ENCODE results near the gene KLB. TPM values are rescaled to one million over a fixed set of nuclear protein-coding genes. Genes with fewer than 3 reads are reported as not detected.

The KLB gene
- total and polyA plus RNA-seq, 2 of the 4 experiments (the other 2 are of a cell fraction), result not detected

DNA sequence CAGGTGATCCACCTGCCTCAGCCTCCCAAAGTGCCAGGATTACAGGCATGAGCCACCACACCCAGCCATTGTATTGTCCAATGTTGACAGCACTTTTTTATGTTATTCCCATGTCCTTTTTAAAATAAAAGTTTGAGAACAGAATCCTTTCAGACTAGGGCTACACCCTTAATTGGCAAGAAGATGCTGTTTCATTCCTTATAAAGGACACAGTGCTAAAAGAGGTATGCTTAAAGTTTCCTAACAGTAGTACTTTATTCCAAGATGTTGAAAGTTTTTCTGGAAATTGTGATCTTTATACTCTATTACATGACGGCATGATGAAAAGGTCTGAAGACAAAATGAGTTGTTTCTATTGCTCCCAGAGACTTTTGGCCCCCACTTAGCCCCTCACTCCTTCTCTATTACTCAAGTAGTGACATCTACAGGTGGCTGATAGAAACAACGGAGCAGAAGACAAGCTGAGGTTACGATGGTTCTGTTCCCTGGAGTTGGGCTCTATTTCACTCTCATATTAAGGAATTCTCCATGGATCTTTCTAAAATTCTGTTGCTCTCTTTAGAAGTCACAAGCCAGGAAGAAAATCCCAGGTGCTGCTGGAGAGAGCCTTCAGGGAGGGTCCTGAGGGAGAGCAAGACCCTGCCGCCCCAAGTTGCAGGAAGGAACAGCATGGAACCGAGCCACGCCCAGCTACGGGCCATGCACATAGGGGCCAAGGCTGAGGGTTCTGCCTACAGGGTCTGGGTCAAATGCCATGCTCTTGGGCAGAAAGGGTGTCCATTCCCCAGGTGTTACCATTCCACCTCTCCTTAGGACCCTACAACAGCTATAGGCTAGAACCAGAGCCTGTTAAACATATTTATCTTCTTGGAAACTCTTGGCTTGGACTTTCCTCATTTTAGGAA lies 29.2 kb downstream of the KLB start:
- TF ChIP-seq, protein P1, sequence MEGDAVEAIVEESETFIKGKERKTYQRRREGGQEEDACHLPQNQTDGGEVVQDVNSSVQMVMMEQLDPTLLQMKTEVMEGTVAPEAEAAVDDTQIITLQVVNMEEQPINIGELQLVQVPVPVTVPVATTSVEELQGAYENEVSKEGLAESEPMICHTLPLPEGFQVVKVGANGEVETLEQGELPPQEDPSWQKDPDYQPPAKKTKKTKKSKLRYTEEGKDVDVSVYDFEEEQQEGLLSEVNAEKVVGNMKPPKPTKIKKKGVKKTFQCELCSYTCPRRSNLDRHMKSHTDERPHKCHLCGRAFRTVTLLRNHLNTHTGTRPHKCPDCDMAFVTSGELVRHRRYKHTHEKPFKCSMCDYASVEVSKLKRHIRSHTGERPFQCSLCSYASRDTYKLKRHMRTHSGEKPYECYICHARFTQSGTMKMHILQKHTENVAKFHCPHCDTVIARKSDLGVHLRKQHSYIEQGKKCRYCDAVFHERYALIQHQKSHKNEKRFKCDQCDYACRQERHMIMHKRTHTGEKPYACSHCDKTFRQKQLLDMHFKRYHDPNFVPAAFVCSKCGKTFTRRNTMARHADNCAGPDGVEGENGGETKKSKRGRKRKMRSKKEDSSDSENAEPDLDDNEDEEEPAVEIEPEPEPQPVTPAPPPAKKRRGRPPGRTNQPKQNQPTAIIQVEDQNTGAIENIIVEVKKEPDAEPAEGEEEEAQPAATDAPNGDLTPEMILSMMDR (conservative IDR thresholded peaks at IDR 0.05; ENCODE audit: low read depth, low read length), result 0 out of 2 replicates have a peak, but pooled peaks have one; percentile 5
- TF ChIP-seq RCOR1 (IDR thresholded peaks at IDR 0.05; ENCODE audit: insufficient replicate concordance, low read length), result no peak
- H3K4me2 ChIP-seq (ENCODE audit: low read depth, low read length), result no peak overlapping the region
- no peak overlapping the region for H3K27ac ChIP-seq (ENCODE audit: insufficient read depth, low read length)
- H3K79me1 ChIP-seq (ENCODE audit: low read depth in 1 of 2, low read length in 2 of 2), result no peaks in the 10 kb centered on the region
- no TSS peak for BruUV-seq (replicated peaks)
- intact Hi-C loops (cut with micrococcal nuclease) (no loop called here), dilution Hi-C loops (cut with HindIII; ENCODE audit: low sequenced_read_pairs, unreplicated experiment) (no loop called here), in situ Hi-C loops (cut with MboI; ENCODE audit: low sequenced_read_pairs) (no loop called here)
- peaks cover 15% of the 10 kb centered on the region for H3K27me3 ChIP-seq (ENCODE audit: control insufficient read depth, insufficient read depth, low read length)
- no peak overlapping the region for H2BK120ac ChIP-seq (ENCODE audit: low read depth, low read length)
- ChIA-PET CTCF (interaction anchor here (1.0 kb wide), 2 partner anchors 18 to 342 kb away, joined by 3 to 4 read pairs; no protein-coding TSS in a partner anchor), POLR2A (ENCODE audit: unreplicated experiment) (no interaction called here)
- no peaks in the 10 kb centered on the region for H3K9me1 ChIP-seq (ENCODE audit: insufficient read depth, low read length)
- no peak overlapping the region for H3K9ac ChIP-seq (ENCODE audit: low read depth, low read length)
- no peak overlapping the region for H3K4ac ChIP-seq (ENCODE audit: low read depth, low read length)
- no peaks in the 10 kb centered on the region for H3K9me3 ChIP-seq (ENCODE audit: control insufficient read depth, insufficient read depth, low read length)
- no peak overlapping the region for H2BK5ac ChIP-seq (ENCODE audit: low read depth, low read length, poor library complexity, severe bottlenecking)
- peaks cover 2% of the 10 kb centered on the region; the same call in 1 of the 2 replicates for H3K4me1 ChIP-seq (ENCODE audit: control insufficient read depth, insufficient read depth, low read length)
- H4K5ac ChIP-seq (ENCODE audit: low read depth, low read length), result no peak overlapping the region
- H4K20me1 ChIP-seq (ENCODE audit: insufficient read depth, low read length), result no peaks in the 10 kb centered on the region
- no peaks in the 10 kb centered on the region for H3K36me3 ChIP-seq (ENCODE audit: control insufficient read depth, insufficient read depth, low read length)
- H2AK9ac ChIP-seq (replicated peaks; ENCODE audit: low read depth, low read length, poor library complexity), result no peak overlapping the region
- H2BK20ac ChIP-seq (ENCODE audit: low read depth, low read length), result no peak overlapping the region
- no peak overlapping the region for H3K18ac ChIP-seq (ENCODE audit: low read depth, low read length)
- no peak overlapping the region for H3K14ac ChIP-seq (replicated peaks; ENCODE audit: low read depth, low read length)
- no peak for DNase-seq
- no peak overlapping the region for H2AFZ ChIP-seq (replicated peaks; ENCODE audit: low read length, poor library complexity)
- no peak overlapping the region for H3K23ac ChIP-seq (ENCODE audit: low read depth, low read length)
- WGBS, 2 experiments (ENCODE audit: extremely low coverage in 2 of 2, insufficient read length in 1 of 2), result no CpG with 5 or more reads among the region's 7 CpGs
- H2BK15ac ChIP-seq (ENCODE audit: low read depth, low read length), result no peak overlapping the region
- no peak overlapping the region for H3K4me3 ChIP-seq (ENCODE audit: insufficient read depth, low read depth, low read length)
- no peak overlapping the region for H4K91ac ChIP-seq (ENCODE audit: insufficient read depth, low read depth, low read length)
- no peak overlapping the region for H4K8ac ChIP-seq (ENCODE audit: low read depth in 2 of 2, low read length in 2 of 2)
- H2AK5ac ChIP-seq (ENCODE audit: low read depth, low read length), result no peak overlapping the region
- no peak overlapping the region for H3K56ac ChIP-seq (ENCODE audit: extremely low read depth, insufficient read depth, low read length)
- peak; percentile 32; the same call in 1 of the 2 replicates for ATAC-seq (ENCODE audit: low read depth)
